Urinary bladder (tissue), 4 donors: ENCODE results near the gene CYB5R3. TPM values are rescaled to one million over a fixed set of nuclear protein-coding genes. Genes with fewer than 3 reads are reported as not detected.

Experiments used
- DNase-seq: peaks from one replicate; pipeline ENCODE4 v3.0.0-alpha.2; 2015; ENCODE audit errors: extremely low spot score
- H3K27ac ChIP-seq: one replicate; pipeline ENCODE4 v1.5.1; 2013; ENCODE audit warnings: low read depth, mild to moderate bottlenecking, moderate library complexity
- H3K36me3 ChIP-seq: one replicate; pipeline ENCODE4 v1.6.1; 2013; ENCODE audit warnings: mild to moderate bottlenecking, moderate library complexity; ENCODE audit not compliant: insufficient read depth
- H3K4me1 ChIP-seq: one replicate; pipeline ENCODE4 v1.6.1; 2013; ENCODE audit warnings: mild to moderate bottlenecking, moderate library complexity; ENCODE audit not compliant: insufficient read depth
- H3K4me3 ChIP-seq: one replicate; pipeline ENCODE4 v1.5.1; 2013; ENCODE audit warnings: low read depth, low read length
- WGBS: extraction: QIAGEN DNeasy Blood & Tissue Kit; methylation state at CpG from one replicate; pipeline ENCODE4 v1.1.7; 2013; 5-methylcytosine and 5-hydroxymethylcytosine counted together
- polyA plus RNA-seq: library from polyadenylated mRNA; stranded (reverse); fragments of 200-250 nt; gene quantifications from one replicate; pipeline ENCODE4 v1.2.3, GENCODE V29; 2013
- total RNA-seq: library from RNA; depleted of rRNA; stranded (reverse); fragments of >200 nt; gene quantifications from one replicate; pipeline ENCODE4 v1.2.3, GENCODE V29; 2014
- donor health status: healthy with polysubstance abuse.
- donor health status: healthy.

Gene CYB5R3
- total and polyA plus RNA-seq, 2 donors: 33.8 to 359 TPM

GRCh38 chr22:42630901-42631602 is 18.1 kb downstream of the CYB5R3 start:
- Histone ChIP-seq H3K27ac (no peak overlapping the region), H3K4me3 (no peak overlapping the region), H3K36me3 (peaks cover 7% of the 10 kb centered on the region), H3K4me1 (no peaks in the 10 kb centered on the region)
- DNase-seq: no peak
- WGBS: 86% methylated on average over 28 of the region's 28 CpGs

GRCh38 chr22:42630211-42630610 is 19.0 kb downstream of the CYB5R3 start:
- Histone ChIP-seq H3K4me3 (no peak overlapping the region), H3K27ac (no peak overlapping the region), H3K36me3 (peaks cover 4% of the 10 kb centered on the region), H3K4me1 (no peaks in the 10 kb centered on the region)
- no peak for DNase-seq
- WGBS: 96% methylated on average over 18 of the region's 18 CpGs

- H3K36me3 ChIP-seq: peaks cover 4% of the 10 kb centered on the region
- 93% methylated on average over 9 of the region's 9 CpGs for WGBS
Observed at GRCh38 chr22:42627981-42628380, 21.2 kb downstream of the CYB5R3 start.

GRCh38 chr22:42626951-42627625 is 22.1 kb downstream of the CYB5R3 start:
- no peak for DNase-seq
- Histone ChIP-seq H3K27ac (no peak overlapping the region), H3K36me3 (peaks cover 4% of the 10 kb centered on the region), H3K4me3 (no peak overlapping the region), H3K4me1 (no peaks in the 10 kb centered on the region)
- WGBS: 93% methylated on average over 25 of the region's 25 CpGs

More at GRCh38 chr22:42627981-42628380, 21.2 kb downstream of the CYB5R3 start:
- H3K27ac ChIP-seq: no peak overlapping the region
- H3K4me3 ChIP-seq: no peak overlapping the region
- DNase-seq: no peak
- H3K4me1 ChIP-seq: no peaks in the 10 kb centered on the region

- Histone ChIP-seq H3K4me3 (no peak overlapping the region), H3K4me1 (no peaks in the 10 kb centered on the region), H3K36me3 (peaks cover 4% of the 10 kb centered on the region), H3K27ac (no peak overlapping the region)
- no peak for DNase-seq
- WGBS: 92% methylated on average over 7 of the region's 7 CpGs
Observed at GRCh38 chr22:42626431-42626830, 22.8 kb downstream of the CYB5R3 start.

- WGBS: 88% methylated on average over 15 of the region's 15 CpGs
- Histone ChIP-seq H3K36me3 (peaks cover 4% of the 10 kb centered on the region), H3K27ac (no peak overlapping the region), H3K4me3 (no peak overlapping the region), H3K4me1 (no peaks in the 10 kb centered on the region)
- no peak for DNase-seq
Observed at GRCh38 chr22:42625416-42625815, 23.8 kb downstream of the CYB5R3 start.

GRCh38 chr22:42624551-42625106 is 24.6 kb downstream of the CYB5R3 start:
- H3K27ac ChIP-seq: no peak overlapping the region

GRCh38 chr22:42623756-42624441 is 25.3 kb downstream of the CYB5R3 start:
- Histone ChIP-seq H3K27ac (no peak overlapping the region), H3K4me1 (no peaks in the 10 kb centered on the region), H3K36me3 (peaks cover 4% of the 10 kb centered on the region), H3K4me3 (no peak overlapping the region)
- DNase-seq: no peak
- 74% methylated on average over 29 of the region's 29 CpGs for WGBS

More at GRCh38 chr22:42624551-42625106, 24.6 kb downstream of the CYB5R3 start:
- Histone ChIP-seq H3K36me3 (peaks cover 4% of the 10 kb centered on the region), H3K4me1 (no peaks in the 10 kb centered on the region), H3K4me3 (no peak overlapping the region)
- WGBS: 83% methylated on average over 12 of the region's 12 CpGs
- DNase-seq: no peak

GRCh38 chr22:42623301-42623751 is 25.9 kb downstream of the CYB5R3 start:
- DNase-seq: no peak

GRCh38 chr22:42622061-42622710 is 27.0 kb downstream of the CYB5R3 start:
- peaks cover 2% of the 10 kb centered on the region for H3K36me3 ChIP-seq
- no peaks in the 10 kb centered on the region for H3K4me1 ChIP-seq
- no peak for DNase-seq
- H3K4me3 ChIP-seq: no peak overlapping the region
- 87% methylated on average over 20 of the region's 20 CpGs for WGBS
- H3K27ac ChIP-seq: no peak overlapping the region

More at GRCh38 chr22:42623301-42623751, 25.9 kb downstream of the CYB5R3 start:
- H3K4me3 ChIP-seq: no peak overlapping the region
- H3K4me1 ChIP-seq: no peaks in the 10 kb centered on the region
- WGBS: 83% methylated on average over 18 of the region's 18 CpGs
- no peak overlapping the region for H3K27ac ChIP-seq
- H3K36me3 ChIP-seq: peaks cover 4% of the 10 kb centered on the region

GRCh38 chr22:42621505-42622002 is 27.6 kb downstream of the CYB5R3 start:
- DNase-seq: no peak
- 49% methylated on average over 11 of the region's 11 CpGs for WGBS
- Histone ChIP-seq H3K4me1 (no peaks in the 10 kb centered on the region), H3K27ac (no peak overlapping the region), H3K4me3 (no peak overlapping the region), H3K36me3 (no peaks in the 10 kb centered on the region)

- no peak for DNase-seq
- Histone ChIP-seq H3K36me3 (no peaks in the 10 kb centered on the region), H3K4me3 (no peak overlapping the region), H3K4me1 (peaks cover 2% of the 10 kb centered on the region), H3K27ac (no peak overlapping the region)
- 92% methylated on average over 4 of the region's 4 CpGs for WGBS
Observed at GRCh38 chr22:42620084-42620483, 29.1 kb downstream of the CYB5R3 start.
